ENCODE measurements around the gene RHBDD1.

Gene RHBDD1

GRCh38 chr2:226845386-226846116 is 9.7 kb downstream of the RHBDD1 start:
- no peak for TF ChIP-seq GATA1 (IDR thresholded peaks at IDR 0.05; ENCODE audit: low read depth, low read length)
- no peak for TF ChIP-seq POLR2A (IDR thresholded peaks at IDR 0.05; ENCODE audit: low read length)
- no peak for DNase-seq

- no peak for TF ChIP-seq GATA1 (IDR thresholded peaks at IDR 0.05; ENCODE audit: low read depth, low read length)
- no peak for TF ChIP-seq POLR2A (IDR thresholded peaks at IDR 0.05; ENCODE audit: low read length)
- no peak for DNase-seq
These were observed 11.2 kb downstream of the RHBDD1 start for GRCh38 chr2:226847090-226847489.

GRCh38 chr2:226847511-226847910 is 11.7 kb downstream of the RHBDD1 start:
- no peak for TF ChIP-seq GATA1 (IDR thresholded peaks at IDR 0.05; ENCODE audit: low read depth, low read length)
- TF ChIP-seq POLR2A (IDR thresholded peaks at IDR 0.05; ENCODE audit: low read length): no peak
- DNase-seq: no peak

GRCh38 chr2:226849349-226849748 is 13.5 kb downstream of the RHBDD1 start:
- no peak for DNase-seq
- no peak for TF ChIP-seq GATA1 (IDR thresholded peaks at IDR 0.05; ENCODE audit: low read depth, low read length)
- TF ChIP-seq POLR2A (IDR thresholded peaks at IDR 0.05; ENCODE audit: low read length): no peak

- TF ChIP-seq GATA1 (IDR thresholded peaks at IDR 0.05; ENCODE audit: low read depth, low read length): no peak
- TF ChIP-seq POLR2A (IDR thresholded peaks at IDR 0.05; ENCODE audit: low read length): no peak
- no peak for DNase-seq
These were observed 14.2 kb downstream of the RHBDD1 start for GRCh38 chr2:226850024-226850423.

GRCh38 chr2:226855787-226856186 is 19.9 kb downstream of the RHBDD1 start:
- TF ChIP-seq POLR2A (IDR thresholded peaks at IDR 0.05; ENCODE audit: low read length) (no peak), GATA1 (IDR thresholded peaks at IDR 0.05; ENCODE audit: low read depth, low read length) (no peak)
- DNase-seq: no peak

GRCh38 chr2:226860087-226860486 is 24.2 kb downstream of the RHBDD1 start:
- TF ChIP-seq GATA1 (IDR thresholded peaks at IDR 0.05; ENCODE audit: low read depth, low read length): no peak
- no peak for TF ChIP-seq POLR2A (IDR thresholded peaks at IDR 0.05; ENCODE audit: low read length)
- no peak for DNase-seq

GRCh38 chr2:226862623-226863022 is 26.8 kb downstream of the RHBDD1 start:
- no peak for DNase-seq

GRCh38 chr2:226865273-226865672 is 29.4 kb downstream of the RHBDD1 start:
- TF ChIP-seq GATA1 (IDR thresholded peaks at IDR 0.05; ENCODE audit: low read depth, low read length): no peak
- no peak for TF ChIP-seq POLR2A (IDR thresholded peaks at IDR 0.05; ENCODE audit: low read length)
- no peak for DNase-seq

More at GRCh38 chr2:226862623-226863022, 26.8 kb downstream of the RHBDD1 start:
- no peak for TF ChIP-seq POLR2A (IDR thresholded peaks at IDR 0.05; ENCODE audit: low read length)
- no peak for TF ChIP-seq GATA1 (IDR thresholded peaks at IDR 0.05; ENCODE audit: low read depth, low read length)

GRCh38 chr2:226865710-226866109 is 29.9 kb downstream of the RHBDD1 start:
- no peak for TF ChIP-seq POLR2A (IDR thresholded peaks at IDR 0.05; ENCODE audit: low read length)
- no peak for TF ChIP-seq GATA1 (IDR thresholded peaks at IDR 0.05; ENCODE audit: low read depth, low read length)
- DNase-seq: no peak

GRCh38 chr2:226868331-226869162 is 32.7 kb downstream of the RHBDD1 start:
- DNase-seq: no peak
- TF ChIP-seq GATA1 (IDR thresholded peaks at IDR 0.05; ENCODE audit: low read depth, low read length): no peak
- TF ChIP-seq POLR2A (IDR thresholded peaks at IDR 0.05; ENCODE audit: low read length): no peak

GRCh38 chr2:226869371-226869770 is 33.5 kb downstream of the RHBDD1 start:
- DNase-seq: no peak
- no peak for TF ChIP-seq POLR2A (IDR thresholded peaks at IDR 0.05; ENCODE audit: low read length)
- no peak for TF ChIP-seq GATA1 (IDR thresholded peaks at IDR 0.05; ENCODE audit: low read depth, low read length)

- peak; percentile 17 to 19 for DNase-seq
- TF ChIP-seq GATA1 (IDR thresholded peaks at IDR 0.05; ENCODE audit: low read depth, low read length): no peak
- TF ChIP-seq POLR2A (IDR thresholded peaks at IDR 0.05; ENCODE audit: low read length): no peak
These were observed 37.3 kb downstream of the RHBDD1 start for GRCh38 chr2:226873051-226873620.

- TF ChIP-seq GATA1 (IDR thresholded peaks at IDR 0.05; ENCODE audit: low read depth, low read length): no peak
- TF ChIP-seq POLR2A (IDR thresholded peaks at IDR 0.05; ENCODE audit: low read length): no peak
- no peak for DNase-seq
These were observed 38.0 kb downstream of the RHBDD1 start for GRCh38 chr2:226873826-226874225.

All from erythroblast (primary cell).